Measurements from ENCODE around the gene SUOX. TPM values are rescaled to one million over a fixed set of nuclear protein-coding genes. Genes with fewer than 3 reads are reported as not detected.
"Not testable (repeated sequence)": the region's sequence is repeated elsewhere in the genome, so short reads cannot be mapped to it uniquely, and the experiment has no call there.

SUOX gene
- total RNA-seq, 4 donors from 2014 or later, result 18.7 to 25.6 (median 22.9) TPM

- no peaks in the 10 kb centered on the region for H3K36me3 ChIP-seq
- H3K9me3 ChIP-seq, result no peaks in the 10 kb centered on the region
- no peak for DNase-seq (ENCODE audit: low spot score in 2 of 2)
- H3K27me3 ChIP-seq, result no peaks in the 10 kb centered on the region
- peak overlapping the region; percentile 84 for H3K4me3 ChIP-seq
- peak overlapping the region; percentile 92 for H3K27ac ChIP-seq
- under 1% methylated on average over 11 of the region's 15 CpGs for WGBS
- TF ChIP-seq EP300 (IDR thresholded peaks at IDR 0.05) (no peak), CTCF (IDR thresholded peaks at IDR 0.05) (no peak), POLR2AphosphoS5 (IDR thresholded peaks at IDR 0.05) (no peak)
- peaks cover 36% of the 10 kb centered on the region for H3K4me1 ChIP-seq
Observed at GRCh38 chr12:55974308-55974730, 22.8 kb upstream of the SUOX start.

GRCh38 chr12:55978393-55978792, 18.7 kb upstream of the SUOX start:
- H3K4me1 ChIP-seq, result peaks cover 23% of the 10 kb centered on the region
- DNase-seq (ENCODE audit: low spot score in 2 of 2), result no peak
- H3K4me3 ChIP-seq, result no peak overlapping the region
- H3K27me3 ChIP-seq, result no peaks in the 10 kb centered on the region
- peaks cover 24% of the 10 kb centered on the region for H3K36me3 ChIP-seq
- H3K27ac ChIP-seq, result no peak overlapping the region
- no peaks in the 10 kb centered on the region for H3K9me3 ChIP-seq
- TF ChIP-seq EP300 (IDR thresholded peaks at IDR 0.05) (no peak), CTCF (IDR thresholded peaks at IDR 0.05) (no peak), POLR2AphosphoS5 (IDR thresholded peaks at IDR 0.05) (no peak), POLR2A (IDR thresholded peaks at IDR 0.05) (no peak)
- WGBS, result 85% methylated on average over 7 of the region's 7 CpGs

- no peak for DNase-seq (ENCODE audit: low spot score in 2 of 2)
- TF ChIP-seq POLR2AphosphoS5 (IDR thresholded peaks at IDR 0.05) (no peak), CTCF (IDR thresholded peaks at IDR 0.05) (no peak), EP300 (IDR thresholded peaks at IDR 0.05) (no peak), POLR2A (IDR thresholded peaks at IDR 0.05) (no peak)
- no peaks in the 10 kb centered on the region for H3K9me3 ChIP-seq
- H3K27me3 ChIP-seq, result no peaks in the 10 kb centered on the region
- no peak overlapping the region for H3K27ac ChIP-seq
- H3K4me1 ChIP-seq, result peaks cover 23% of the 10 kb centered on the region
- H3K36me3 ChIP-seq, result peaks cover 31% of the 10 kb centered on the region
- 87% methylated on average over 3 of the region's 3 CpGs for WGBS
- no peak overlapping the region for H3K4me3 ChIP-seq
Observed at GRCh38 chr12:55979069-55979468, 18.0 kb upstream of the SUOX start.

- H3K4me3 ChIP-seq; H3K27ac ChIP-seq; DNase-seq (ENCODE audit: low spot score in 2 of 2); H3K4me1 ChIP-seq; H3K27me3 ChIP-seq; H3K9me3 ChIP-seq: not testable (repeated sequence)
- H3K36me3 ChIP-seq, result peaks cover 56% of the 10 kb centered on the region
- WGBS, result 81% methylated on average over 5 of the region's 5 CpGs
Observed at GRCh38 chr12:55981882-55982281, 15.2 kb upstream of the SUOX start.

- Histone ChIP-seq H3K36me3 (peaks cover 62% of the 10 kb centered on the region), H3K27me3 (no peaks in the 10 kb centered on the region), H3K9me3 (no peaks in the 10 kb centered on the region), H3K4me1 (peaks cover 6% of the 10 kb centered on the region), H3K4me3 (no peak overlapping the region), H3K27ac (no peak overlapping the region)
- DNase-seq (ENCODE audit: low spot score in 2 of 2), result no peak
- no peak for TF ChIP-seq EP300 (IDR thresholded peaks at IDR 0.05)
- TF ChIP-seq POLR2A (IDR thresholded peaks at IDR 0.05), result no peak
- no peak for TF ChIP-seq POLR2AphosphoS5 (IDR thresholded peaks at IDR 0.05)
- TF ChIP-seq CTCF (IDR thresholded peaks at IDR 0.05), result no peak
- WGBS, result 82% methylated on average over 3 of the region's 3 CpGs
Observed at GRCh38 chr12:55982319-55982936, 14.6 kb upstream of the SUOX start.
